HCT116 (cell line): ENCODE results near the gene CMIP. TPM values are rescaled to one million over a fixed set of nuclear protein-coding genes. Genes with fewer than 3 reads are reported as not detected.

ENCODE experiments used
- ATAC-seq: fragments of 200-7000 bp; cut with Tn5 transposase; 2 replicates; pipeline ENCODE4 v1.9.1; 2020; ENCODE audit warnings: mild to moderate bottlenecking, moderate library complexity
- BruUV-seq: library from RNA; stranded (reverse); fragments of 400-500 nt; replicated peaks from 2 replicates; lab custom pipeline; 2021; lab: Mats Ljungman, UMichigan
- CTCF ChIA-PET: fragments of 300-600 bp; sonication (Branson Sonifier 250); formaldehyde crosslinking; loops from one replicate; lab custom pipeline; 2021; ENCODE audit warnings: antibody characterized with exemption; lab: Charles Lee
- POLR2A ChIA-PET: fragments of 300-600, 350-600 bp; sonication (Branson Sonifier 250); formaldehyde crosslinking; loops from one replicate; lab custom pipeline; 2021; ENCODE audit warnings: antibody characterized with exemption; lab: Charles Lee
- RAD21 ChIA-PET, 2 experiments: fragments of 300-600 bp; sonication (Branson Sonifier 250); formaldehyde crosslinking; loops; one replicate each; lab custom pipeline; 2023; ENCODE audit warnings: low total read pairs in 2 of 2; ENCODE audit not compliant: uncharacterized antibody in 2 of 2, unreplicated experiment in 2 of 2, low non-redundant PET in 1 of 2; lab: Charles Lee
- DNase-seq: peaks from one replicate; pipeline ENCODE4 v3.0.0-alpha.2; 2010; ENCODE audit warnings: low read depth, low spot score
- H2AFZ ChIP-seq: fragments of 200-600 bp; shearing (Covaris generic), sonication (generic); 2 replicates; pipeline ENCODE4 v1.6.1; 2017; ENCODE audit warnings: low read depth, mixed run types, mixed read lengths, antibody characterized with exemption, low read length; ENCODE audit not compliant: poor library complexity, severe bottlenecking
- H3K27ac ChIP-seq: 2 replicates; pipeline ENCODE4 v1.5.1; 2012; ENCODE audit warnings: low read depth, low read length
- H3K27me3 ChIP-seq: fragments of 200-600 bp; sonication (generic); 2 replicates; pipeline ENCODE4 v1.6.1; 2016; ENCODE audit warnings: mixed run types, low read length, mixed read lengths; ENCODE audit not compliant: insufficient read depth
- H3K36me3 ChIP-seq, 2 experiments: fragments of 200-500 bp in 1 of 2; fragments of 200-600 bp in 1 of 2; sonication (Bioruptor generic) in 1 of 2; sonication (generic) in 1 of 2; 2 replicates each; pipeline versions ENCODE4 v1.5.1 to v1.6.1; 2014 to 2016; ENCODE audit warnings: low read length in 2 of 2, inconsistent platforms in 1 of 2, mixed read lengths in 1 of 2, mixed run types in 1 of 2; ENCODE audit not compliant: insufficient read depth in 2 of 2, control insufficient read depth in 1 of 2
- H3K4me1 ChIP-seq, 2 experiments: fragments of 200-600 bp in 1 of 2; sonication (generic) in 1 of 2; 2 replicates each; pipeline versions ENCODE4 v1.5.1 to v1.6.1; 2012 to 2017; ENCODE audit warnings: low read length in 2 of 2, inconsistent platforms in 1 of 2, mild to moderate bottlenecking in 1 of 2, mixed read lengths in 1 of 2, mixed run types in 1 of 2, moderate library complexity in 1 of 2; ENCODE audit not compliant: insufficient read depth in 2 of 2, control insufficient read depth in 1 of 2
- H3K4me2 ChIP-seq: fragments of 200-600 bp; sonication (generic); 2 replicates; pipeline ENCODE4 v1.6.1; 2017; ENCODE audit warnings: mixed run types, low read length, mixed read lengths
- H3K4me3 ChIP-seq, 2 experiments: fragments of 200-600 bp in 1 of 2; sonication (generic) in 1 of 2; replicated peaks in 1 of 2; 2 replicates each; pipeline ENCODE4 v1.5.1; 2011 to 2016; ENCODE audit warnings: low read length in 2 of 2, control low read depth in 1 of 2, low read depth in 1 of 2, mild to moderate bottlenecking in 1 of 2, mixed read lengths in 1 of 2, mixed run types in 1 of 2
- H3K79me2 ChIP-seq: fragments of 200-600 bp; sonication (generic); 2 replicates; pipeline ENCODE4 v1.6.1; 2017; ENCODE audit warnings: mild to moderate bottlenecking, mixed run types, low read length, moderate library complexity, mixed read lengths; ENCODE audit not compliant: insufficient read depth
- H3K9ac ChIP-seq: fragments of 200-600 bp; sonication (generic); 2 replicates; pipeline ENCODE4 v1.6.1; 2016; ENCODE audit warnings: low read length, mixed read lengths
- H3K9me2 ChIP-seq: fragments of 200-600 bp; sonication (generic), shearing (Covaris generic); 2 replicates; pipeline ENCODE4 v1.6.1; 2017; ENCODE audit warnings: mixed run types, mild to moderate bottlenecking, moderate library complexity; ENCODE audit not compliant: insufficient read depth
- H3K9me3 ChIP-seq, 2 experiments: fragments of 200-500 bp in 1 of 2; fragments of 200-600 bp in 1 of 2; sonication (Bioruptor generic) in 1 of 2; sonication (generic) in 1 of 2; 2 replicates each; pipeline ENCODE4 v1.6.1; 2014 to 2017; ENCODE audit warnings: low read length in 2 of 2, mixed read lengths in 2 of 2, inconsistent platforms in 1 of 2, low read depth in 1 of 2, mild to moderate bottlenecking in 1 of 2, mixed run types in 1 of 2, moderate library complexity in 1 of 2; ENCODE audit not compliant: control insufficient read depth in 1 of 2, insufficient read depth in 1 of 2
- H4K20me1 ChIP-seq: fragments of 200-600 bp; sonication (generic), shearing (Covaris generic); 2 replicates; pipeline ENCODE4 v1.6.1; 2017; ENCODE audit warnings: mixed run types, mild to moderate bottlenecking, moderate library complexity; ENCODE audit not compliant: insufficient read depth
- CEBPB ChIP-seq: IDR thresholded peaks from 2 replicates; pipeline ENCODE4 v1.6.1; 2012; ENCODE audit warnings: low read depth
- EGR1 ChIP-seq: IDR thresholded peaks from 2 replicates; pipeline ENCODE4 v1.6.1; 2012; ENCODE audit warnings: low read depth
- ELF1 ChIP-seq: IDR thresholded peaks from 2 replicates; pipeline ENCODE4 v1.6.1; 2012; ENCODE audit warnings: low read depth, borderline replicate concordance
- EZH2 ChIP-seq: fragments of 200-600 bp; sonication (generic); IDR thresholded peaks from 2 replicates; pipeline ENCODE4 v1.6.1; 2017; ENCODE audit warnings: antibody characterized with exemption, mixed run types
- EZH2phosphoT487 ChIP-seq: fragments of 200-600 bp; IDR thresholded peaks from 2 replicates; pipeline ENCODE4 v1.6.1; 2018; ENCODE audit warnings: antibody characterized with exemption, borderline replicate concordance
- FOSL1 ChIP-seq: IDR thresholded peaks from 2 replicates; pipeline ENCODE4 v1.6.1; 2012; ENCODE audit warnings: low read depth
- JUND ChIP-seq: IDR thresholded peaks from 2 replicates; pipeline ENCODE4 v1.6.1; 2012
- POLR2A ChIP-seq: IDR thresholded peaks from 2 replicates; pipeline ENCODE4 v1.7.0; 2011; ENCODE audit warnings: borderline replicate concordance; ENCODE audit not compliant: insufficient read depth, insufficient read length; ENCODE audit errors: extremely low read depth
- RAD21 ChIP-seq: IDR thresholded peaks from 2 replicates; pipeline ENCODE4 v1.6.1; 2012; ENCODE audit warnings: low read depth, mild to moderate bottlenecking
- SRF ChIP-seq: IDR thresholded peaks from 2 replicates; pipeline ENCODE4 v1.6.1; 2012; ENCODE audit warnings: low read depth
- YY1 ChIP-seq: IDR thresholded peaks from 2 replicates; pipeline ENCODE4 v1.6.1; 2011; ENCODE audit warnings: low read length, low read depth, moderate library complexity, mild to moderate bottlenecking; ENCODE audit not compliant: insufficient replicate concordance; ENCODE audit errors: extremely low read depth
- ZFX ChIP-seq: fragments of 450-650 bp; IDR thresholded peaks from 2 replicates; pipeline ENCODE4 v1.6.1; 2017
- ZNF274 ChIP-seq: fragments of 200-500 bp; sonication (Bioruptor generic); IDR thresholded peaks from 2 replicates; pipeline ENCODE4 v1.6.1; 2014; ENCODE audit warnings: mild to moderate bottlenecking, low read depth, low read length, inconsistent platforms
- intact Hi-C: fragments of 100-400 bp; cut with micrococcal nuclease; formaldehyde crosslinking; loops from 2 replicates; pipeline ENCODE4 v1.10.0; 2022
- total RNA-seq: library from RNA; stranded (reverse); gene quantifications from one replicate; pipeline ENCODE4 v1.2.1, GENCODE V29; 2021; ENCODE audit not compliant: unreplicated experiment
- TF ChIP-seq, protein P1 (sequence below): IDR thresholded peaks from 2 replicates; pipeline ENCODE4 v1.6.1; 2012
- TF ChIP-seq, protein P2 (sequence below): IDR thresholded peaks from 2 replicates; pipeline ENCODE4 v1.6.1; 2012

Gene CMIP
- total RNA-seq, 1 experiment from 2014 or later, result 64.6 TPM

DNA sequence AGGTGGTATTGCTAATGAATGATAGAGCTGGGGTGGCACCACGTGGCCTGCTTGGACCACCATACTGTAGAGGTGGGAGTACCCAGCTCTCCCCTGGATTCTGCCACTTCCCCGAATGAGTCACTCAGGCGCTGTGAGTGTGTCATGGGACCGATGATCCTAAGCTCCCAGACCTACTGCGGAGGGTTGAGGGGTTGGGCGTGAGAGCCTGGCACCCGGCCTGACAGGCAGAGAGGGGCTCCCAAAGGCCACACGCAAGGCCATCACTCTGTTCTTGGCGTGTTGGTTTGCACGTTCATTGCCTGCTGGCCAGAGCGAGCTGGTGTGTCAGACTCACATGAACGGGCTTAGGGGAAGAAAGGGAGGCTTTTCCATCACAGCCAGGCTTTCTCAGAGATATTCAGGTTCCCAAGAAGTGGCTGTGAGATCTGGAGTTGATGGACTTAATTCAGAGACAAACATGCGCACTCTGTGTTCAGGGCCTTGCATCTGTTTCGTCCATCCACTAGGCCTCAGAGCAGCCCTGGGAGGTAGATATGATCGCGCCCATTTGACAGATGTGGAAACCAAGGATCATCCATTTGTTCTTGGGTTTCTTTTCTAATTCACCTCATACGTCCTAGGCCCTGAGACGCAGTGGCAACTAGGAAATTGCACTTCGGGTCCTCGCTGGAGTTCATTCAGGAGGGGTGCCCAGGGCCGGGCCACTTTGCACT, 41.4 kb downstream of the CMIP start:
- Histone ChIP-seq H3K4me1 (peaks cover 16 to 84% of the 10 kb centered on the region in 2 experiments; a peak in 3 of 4 replicates), H3K27ac (no peak overlapping the region; the same call in 1 of the 2 replicates), H3K9me3 (no peaks in the 10 kb centered on the region), H3K9ac (peak overlapping the region; percentile 47), H3K4me3 (peak overlapping the region in 1 of 2 experiments; percentile 7; a peak in 1 of 4 replicates), H2AFZ (no peak overlapping the region), H3K4me2 (peak overlapping the region; percentile 52), H3K79me2 (peaks cover 99% of the 10 kb centered on the region), H3K27me3 (no peaks in the 10 kb centered on the region), H4K20me1 (peaks cover 4% of the 10 kb centered on the region; the same call in 1 of the 2 replicates), H3K9me2 (no peaks in the 10 kb centered on the region), H3K36me3 (peaks cover 0 to 3% of the 10 kb centered on the region in 2 experiments; a peak in 1 of 4 replicates)
- ChIA-PET RAD21 (no interaction called here), CTCF (interaction anchor here (0.9 to 1.4 kb wide), 2 partner anchors 81 to 113 kb away, joined by 3 read pairs; no protein-coding TSS in a partner anchor), POLR2A (interaction anchor here (1.0 to 1.2 kb wide), 2 partner anchors 8 to 12 kb away, joined by 4 to 6 read pairs; no protein-coding TSS in a partner anchor)
- peak; percentile 22 for DNase-seq
- TF ChIP-seq EZH2phosphoT487, result no peak
- TF ChIP-seq, protein P1, sequence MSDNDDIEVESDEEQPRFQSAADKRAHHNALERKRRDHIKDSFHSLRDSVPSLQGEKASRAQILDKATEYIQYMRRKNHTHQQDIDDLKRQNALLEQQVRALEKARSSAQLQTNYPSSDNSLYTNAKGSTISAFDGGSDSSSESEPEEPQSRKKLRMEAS, result peak; percentile 64; the same call in 1 of the 2 replicates
- intact Hi-C loops, result no loop called here
- BruUV-seq, result no TSS peak
- ATAC-seq, result peak; percentile 74

DNA sequence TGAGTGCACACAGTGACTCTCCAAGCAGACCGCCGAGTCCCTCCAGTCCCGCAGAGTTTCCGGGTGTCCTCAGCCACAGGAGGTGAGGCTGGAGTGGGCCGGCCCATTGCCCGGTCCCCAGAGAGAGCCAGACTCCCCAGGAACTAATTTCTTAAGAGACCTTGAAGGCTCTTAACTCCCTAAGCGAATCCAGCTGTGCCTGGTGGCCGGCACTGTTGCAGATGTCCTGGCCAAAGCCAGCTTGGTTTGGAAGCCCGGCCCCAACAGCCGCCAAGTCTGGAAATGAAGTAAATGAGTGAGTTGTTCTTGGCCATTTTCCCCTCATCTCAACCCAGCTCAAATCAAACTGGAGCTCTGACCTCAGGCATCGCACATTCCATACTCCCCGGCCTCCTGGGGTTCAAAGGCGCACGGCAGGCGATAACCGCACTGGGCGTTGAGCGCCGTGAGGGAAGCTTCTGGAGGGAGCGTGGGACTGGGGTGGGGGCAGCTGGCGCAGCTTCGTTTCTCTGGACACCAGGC, 42.0 kb downstream of the CMIP start:
- no peak for TF ChIP-seq ELF1
- TF ChIP-seq EZH2, result no peak
- no peak for TF ChIP-seq POLR2A
- TF ChIP-seq, protein P2, sequence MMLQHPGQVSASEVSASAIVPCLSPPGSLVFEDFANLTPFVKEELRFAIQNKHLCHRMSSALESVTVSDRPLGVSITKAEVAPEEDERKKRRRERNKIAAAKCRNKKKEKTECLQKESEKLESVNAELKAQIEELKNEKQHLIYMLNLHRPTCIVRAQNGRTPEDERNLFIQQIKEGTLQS, result no peak
- no peak for TF ChIP-seq YY1
- TF ChIP-seq JUND, result no peak
- no peak for TF ChIP-seq CEBPB
- TF ChIP-seq EZH2phosphoT487, result no peak
- TF ChIP-seq SRF, result no peak
- TF ChIP-seq ZNF274, result no peak
- no peak for TF ChIP-seq FOSL1
- TF ChIP-seq RAD21, result no peak
- TF ChIP-seq EGR1, result no peak
- no peak for TF ChIP-seq ZFX
- Histone ChIP-seq H2AFZ (no peak overlapping the region), H3K27ac (no peak overlapping the region), H3K27me3 (no peaks in the 10 kb centered on the region), H3K4me2 (no peak overlapping the region), H3K4me1 (peaks cover 15 to 84% of the 10 kb centered on the region in 2 experiments; a peak in 3 of 4 replicates), H4K20me1 (peaks cover 4% of the 10 kb centered on the region; the same call in 1 of the 2 replicates), H3K9me3 (no peaks in the 10 kb centered on the region), H3K36me3 (peaks cover 0 to 3% of the 10 kb centered on the region in 2 experiments; a peak in 1 of 4 replicates), H3K9ac (no peak overlapping the region), H3K4me3 (no peak overlapping the region), H3K9me2 (no peaks in the 10 kb centered on the region), H3K79me2 (peaks cover 99% of the 10 kb centered on the region)
- no TSS peak for BruUV-seq
- CTCF ChIA-PET, result no interaction called here
- RAD21 ChIA-PET, result no interaction called here
- POLR2A ChIA-PET, result no interaction called here
- no peak for ATAC-seq
- no peak for DNase-seq
- intact Hi-C loops, result no loop called here
